ENCODE data around the gene MAN2B2. TPM values are rescaled to one million over a fixed set of nuclear protein-coding genes. Genes with fewer than 3 reads are reported as not detected.

MAN2B2 gene
- total and polyA plus RNA-seq, 2 of the 8 experiments (the other 6 are each of a cell fraction or from before 2014, with no cell fraction given) = 3.3 to 4.0 TPM

GRCh38 chr4:6526156-6526555 is 48.8 kb upstream of the MAN2B2 start:
- Histone ChIP-seq H3K4me3 (ENCODE audit: extremely low read depth in 1 of 4, insufficient read depth in 2 of 4, low read depth in 3 of 4, low read length in 4 of 4) (no peak overlapping the region), H3K56ac (replicated peaks; ENCODE audit: insufficient read length, low read depth, low read length) (no peak overlapping the region), H3K23me2 (ENCODE audit: low read depth, low read length) (no peaks in the 10 kb centered on the region), H3K79me1 (ENCODE audit: low read depth, low read length) (no peaks in the 10 kb centered on the region), H2AFZ (ENCODE audit: low read length) (no peak overlapping the region), H3K27me3 (replicated peaks in 1 of 4; ENCODE audit: control insufficient read depth in 3 of 4, extremely low read depth in 1 of 4, insufficient read depth in 3 of 4, low read length in 3 of 4) (no peaks in the 10 kb centered on the region), H4K5ac (ENCODE audit: insufficient read length, low read depth, low read length) (no peak overlapping the region), H3K9me3 (ENCODE audit: insufficient read depth in 2 of 2, low read depth in 1 of 2, low read length in 1 of 2) (no peaks in the 10 kb centered on the region), H3K18ac (ENCODE audit: extremely low read depth, low read length) (no peak overlapping the region), H3K14ac (ENCODE audit: insufficient read length) (no peak overlapping the region), H2AK5ac (ENCODE audit: low read depth, low read length) (no peak overlapping the region), H2BK120ac (replicated peaks; ENCODE audit: low read depth, low read length) (no peak overlapping the region), H3K4me1 (replicated peaks in 1 of 4; ENCODE audit: control insufficient read depth in 3 of 4, insufficient read depth in 4 of 4, low read length in 3 of 4) (peaks cover 0 to 17% (median 7%) of the 10 kb centered on the region in 4 experiments; a peak in 4 of 7 replicates), H2BK15ac (ENCODE audit: low read length) (0 out of 2 replicates have a peak overlapping the region, but pooled peaks have one; percentile 67), H3K9ac (replicated peaks in 1 of 4; ENCODE audit: extremely low read depth in 1 of 4, low read depth in 3 of 4, low read length in 3 of 4) (no peak overlapping the region), H4K8ac (ENCODE audit: extremely low read depth, insufficient read depth, low read length) (no peak overlapping the region), H3K4me2 (ENCODE audit: insufficient read depth in 1 of 2, low read depth in 2 of 2, low read length in 2 of 2) (0 out of 4 replicates have a peak overlapping the region, but pooled peaks of 1 of the 2 experiments have one; percentile 23), H3K36me3 (ENCODE audit: control insufficient read depth in 2 of 4, insufficient read depth in 4 of 4, low read length in 3 of 4) (no peaks in the 10 kb centered on the region), H3K23ac (ENCODE audit: insufficient read length) (no peak overlapping the region), H2BK20ac (ENCODE audit: low read length) (no peak overlapping the region), H2BK12ac (ENCODE audit: low read depth, low read length) (no peak overlapping the region), H4K20me1 (replicated peaks in 1 of 2; ENCODE audit: control insufficient read depth in 1 of 2, insufficient read depth in 2 of 2, low read length in 2 of 2) (no peaks in the 10 kb centered on the region), H3K79me2 (ENCODE audit: control insufficient read depth in 1 of 2, insufficient read depth in 2 of 2, low read length in 2 of 2) (no peaks in the 10 kb centered on the region), H2BK5ac (ENCODE audit: low read depth, low read length) (no peak overlapping the region), H4K91ac (replicated peaks; ENCODE audit: insufficient read length, low read length) (no peak overlapping the region), H3K27ac (ENCODE audit: low read depth, low read length) (no peak overlapping the region), H3K4ac (replicated peaks; ENCODE audit: insufficient read length, low read depth, low read length) (no peak overlapping the region)
- ChIA-PET POLR2A (ENCODE audit: partially characterized antibody) (no interaction called here), CTCF (ENCODE audit: partially characterized antibody) (interaction anchor here (1.6 to 6.2 kb wide), 4 partner anchors 17 to 194 kb away, joined by 5 to 50 read pairs (median 6); no protein-coding TSS in a partner anchor)
- DNase-seq (ENCODE audit: low read depth in 1 of 2, low spot score in 2 of 2) (no peak), FAIRE-seq (no peak)
- 85% methylated on average over 5 of the region's 5 CpGs; no CpG with 5 or more reads in 1 of the 2 experiments for WGBS, 2 experiments (ENCODE audit: extremely low coverage in 1 of 2, insufficient coverage in 1 of 2, insufficient read length in 1 of 2, insufficient replicate concordance in 2 of 2, low coverage in 1 of 2, low lambda C conversion rate in 2 of 2, missing lambda C conversion rate in 1 of 2)
- TF ChIP-seq RAD21 (IDR thresholded peaks at IDR 0.05 in 1 of 2, conservative IDR thresholded peaks at IDR 0.05 in 1 of 2; ENCODE audit: low read depth in 2 of 2, low read length in 2 of 2) = no peak
- no peak for TF ChIP-seq CHD1 (IDR thresholded peaks at IDR 0.05; ENCODE audit: low read depth, low read length)
- TF ChIP-seq MAX (IDR thresholded peaks at IDR 0.05) = no peak
- no peak for TF ChIP-seq BACH1 (IDR thresholded peaks at IDR 0.05; ENCODE audit: low read length)
- no peak for TF ChIP-seq SRF (IDR thresholded peaks at IDR 0.05; ENCODE audit: low read depth, low read length)
- TF ChIP-seq GTF2F1 (IDR thresholded peaks at IDR 0.05; ENCODE audit: borderline replicate concordance, low read depth, low read length) = no peak
- no peak for TF ChIP-seq TAF7 (optimal IDR thresholded peaks at IDR 0.05; ENCODE audit: borderline replicate concordance, low read depth, low read length)
- no peak for TF ChIP-seq NRF1 (IDR thresholded peaks at IDR 0.05; ENCODE audit: low read depth, low read length)
- no peak for TF ChIP-seq ASH2L (IDR thresholded peaks at IDR 0.05; ENCODE audit: low read length)
- no peak for TF ChIP-seq SIX5 (IDR thresholded peaks at IDR 0.05; ENCODE audit: low read depth, low read length)
- no peak for TF ChIP-seq YY1 (IDR thresholded peaks at IDR 0.05; ENCODE audit: low read depth, low read length)
- TF ChIP-seq CBX5 (IDR thresholded peaks at IDR 0.05; ENCODE audit: low read depth, low read length) = no peak
- TF ChIP-seq HDAC6 (IDR thresholded peaks at IDR 0.05; ENCODE audit: low read depth, low read length) = no peak
- no peak for TF ChIP-seq SP2 (IDR thresholded peaks at IDR 0.05; ENCODE audit: low read length)
- TF ChIP-seq RBBP5 (IDR thresholded peaks at IDR 0.05; ENCODE audit: borderline replicate concordance, low read depth, low read length) = no peak

Measured in H1 (cell line).